ENCODE data around the gene SCAMP5.
A peak's percentile ranks its signal among the peaks of the same experiment; 100 is the strongest.

Gene SCAMP5

GRCh38 chr15:74976159-74976558 is 19.2 kb upstream of the SCAMP5 start:
- DNase-seq, result no peak

- no peak for DNase-seq
These were observed 17.8 kb upstream of the SCAMP5 start for GRCh38 chr15:74977599-74977998.

- DNase-seq, result no peak
These were observed 17.3 kb upstream of the SCAMP5 start for GRCh38 chr15:74978077-74978476.

GRCh38 chr15:74978503-74978902 is 16.9 kb upstream of the SCAMP5 start:
- peak in 16 of 58 donors; percentile 4 to 70 (median 28) for DNase-seq

GRCh38 chr15:74982183-74982582 is 13.2 kb upstream of the SCAMP5 start:
- no peak for DNase-seq

GRCh38 chr15:74983725-74984231 is 11.6 kb upstream of the SCAMP5 start:
- no peak for DNase-seq

- peak in 2 of 58 donors; percentile 5 to 11 for DNase-seq
These were observed 7.2 kb upstream of the SCAMP5 start for GRCh38 chr15:74988007-74988800.

- DNase-seq, result no peak
These were observed 5.8 kb upstream of the SCAMP5 start for GRCh38 chr15:74989527-74989926.

GRCh38 chr15:74992619-74993018 is 2.7 kb upstream of the SCAMP5 start:
- no peak for DNase-seq

GRCh38 chr15:74994236-74994635 is 1.1 kb upstream of the SCAMP5 start:
- peak in 35 of 58 donors; percentile 4 to 71 (median 32) for DNase-seq

GRCh38 chr15:74994685-74995084 is 678 bp upstream of the SCAMP5 start:
- no peak for DNase-seq

GRCh38 chr15:74995779-74996765 is 709 bp downstream of the SCAMP5 start:
- DNase-seq, result peak in 50 of 58 donors; percentile 9 to 65 (median 44)

- no peak for DNase-seq
These were observed 1.8 kb downstream of the SCAMP5 start for GRCh38 chr15:74997141-74997540.

GRCh38 chr15:74997543-74997942 is 2.2 kb downstream of the SCAMP5 start:
- DNase-seq, result no peak

- no peak for DNase-seq
These were observed 5.9 kb downstream of the SCAMP5 start for GRCh38 chr15:75001310-75001709.

GRCh38 chr15:75002398-75002797 is 7.0 kb downstream of the SCAMP5 start:
- DNase-seq, result no peak

- DNase-seq, result no peak
These were observed 11.9 kb downstream of the SCAMP5 start for GRCh38 chr15:75007216-75007615.

GRCh38 chr15:75008221-75008625 is 12.9 kb downstream of the SCAMP5 start:
- DNase-seq, result no peak

- no peak for DNase-seq
These were observed 13.4 kb downstream of the SCAMP5 start for GRCh38 chr15:75008629-75009326.

- no peak for DNase-seq
These were observed 21.1 kb downstream of the SCAMP5 start for GRCh38 chr15:75016431-75016830.

GRCh38 chr15:75019916-75020315 is 24.6 kb downstream of the SCAMP5 start:
- DNase-seq, result no peak
